T-helper 2 cell treated with Interferon-gamma antibody and Interleukin-4, amounts not matched to agents 100 ng/mL and 5 ng/mL, for 36 hours (primary cell): Measurements from ENCODE around the gene C1QTNF3. TPM values are rescaled to one million over a fixed set of nuclear protein-coding genes. Genes with fewer than 3 reads are reported as not detected.
"Not testable (repeated sequence)": the region's sequence is repeated elsewhere in the genome, so short reads cannot be mapped to it uniquely, and the experiment has no call there.

Experiments used
- intact Hi-C: fragments of 100-400 bp; cut with micrococcal nuclease; formaldehyde crosslinking; loops from one replicate; pipeline ENCODE4 v1.15.1; 2023
- total RNA-seq: library from RNA; stranded (reverse); gene quantifications from 2 replicates; pipeline ENCODE4 v1.2.3, GENCODE V29; 2022

The C1QTNF3 gene
- 4.5 TPM in 2 replicates for total RNA-seq

- intact Hi-C loops: no loop called here
These were observed at the start of gene C1QTNF3 for GRCh38 chr5:34043099-34043876. C1QTNF3 (minus strand) TSS chr5:34043213; CDS start chr5:34043125, 88 bp downstream.

- intact Hi-C loops: not testable (repeated sequence)
These were observed 48.0 kb upstream of the C1QTNF3 start for GRCh38 chr5:34091039-34091438.

- intact Hi-C loops: not testable (repeated sequence)
These were observed 46.8 kb upstream of the C1QTNF3 start for GRCh38 chr5:34089802-34090201.

GRCh38 chr5:34087728-34088127 lies 44.7 kb upstream of the C1QTNF3 start:
- intact Hi-C loops: not testable (repeated sequence)

- intact Hi-C loops: not testable (repeated sequence)
These were observed 40.9 kb upstream of the C1QTNF3 start for GRCh38 chr5:34083898-34084297.

GRCh38 chr5:34079505-34079904 lies 36.5 kb upstream of the C1QTNF3 start:
- intact Hi-C loops: not testable (repeated sequence)

GRCh38 chr5:34077636-34078035 lies 34.6 kb upstream of the C1QTNF3 start:
- intact Hi-C loops: not testable (repeated sequence)

GRCh38 chr5:34076719-34077364 lies 33.8 kb upstream of the C1QTNF3 start:
- intact Hi-C loops: not testable (repeated sequence)

GRCh38 chr5:34074472-34074871 lies 31.5 kb upstream of the C1QTNF3 start:
- intact Hi-C loops: not testable (repeated sequence)

GRCh38 chr5:34074071-34074470 lies 31.1 kb upstream of the C1QTNF3 start:
- intact Hi-C loops: not testable (repeated sequence)

GRCh38 chr5:34070626-34071025 lies 27.6 kb upstream of the C1QTNF3 start:
- intact Hi-C loops: not testable (repeated sequence)

GRCh38 chr5:34064656-34065055 lies 21.6 kb upstream of the C1QTNF3 start:
- intact Hi-C loops: no loop called here

- intact Hi-C loops: no loop called here
These were observed 19.4 kb upstream of the C1QTNF3 start for GRCh38 chr5:34062419-34062818.

- intact Hi-C loops: no loop called here
These were observed 19.0 kb upstream of the C1QTNF3 start for GRCh38 chr5:34061993-34062392.

- intact Hi-C loops: no loop called here
These were observed 17.0 kb upstream of the C1QTNF3 start for GRCh38 chr5:34059977-34060376.

GRCh38 chr5:34058532-34058931 lies 15.5 kb upstream of the C1QTNF3 start:
- intact Hi-C loops: no loop called here

GRCh38 chr5:34057569-34057968 lies 14.6 kb upstream of the C1QTNF3 start:
- intact Hi-C loops: no loop called here

- intact Hi-C loops: no loop called here
These were observed 14.1 kb upstream of the C1QTNF3 start for GRCh38 chr5:34057118-34057517.

GRCh38 chr5:34055667-34056066 lies 12.7 kb upstream of the C1QTNF3 start:
- intact Hi-C loops: no loop called here

- intact Hi-C loops: no loop called here
These were observed 11.4 kb upstream of the C1QTNF3 start for GRCh38 chr5:34054400-34054729.

GRCh38 chr5:34053571-34054399 lies 10.8 kb upstream of the C1QTNF3 start:
- intact Hi-C loops: no loop called here

GRCh38 chr5:34053133-34053532 lies 10.1 kb upstream of the C1QTNF3 start:
- intact Hi-C loops: no loop called here
